GM21717 (cell line): ENCODE measurements around the gene PACS1.
A peak's percentile ranks its signal among the peaks of the same experiment; 100 is the strongest.

Source experiments
- ATAC-seq: cut with Tn5 transposase; IDR thresholded peaks from one replicate; pipeline ENCODE4 v1.9.1; 2021; ENCODE audit warnings: mild to moderate bottlenecking, moderate library complexity; ENCODE audit not compliant: unreplicated experiment

Gene PACS1

DNA sequence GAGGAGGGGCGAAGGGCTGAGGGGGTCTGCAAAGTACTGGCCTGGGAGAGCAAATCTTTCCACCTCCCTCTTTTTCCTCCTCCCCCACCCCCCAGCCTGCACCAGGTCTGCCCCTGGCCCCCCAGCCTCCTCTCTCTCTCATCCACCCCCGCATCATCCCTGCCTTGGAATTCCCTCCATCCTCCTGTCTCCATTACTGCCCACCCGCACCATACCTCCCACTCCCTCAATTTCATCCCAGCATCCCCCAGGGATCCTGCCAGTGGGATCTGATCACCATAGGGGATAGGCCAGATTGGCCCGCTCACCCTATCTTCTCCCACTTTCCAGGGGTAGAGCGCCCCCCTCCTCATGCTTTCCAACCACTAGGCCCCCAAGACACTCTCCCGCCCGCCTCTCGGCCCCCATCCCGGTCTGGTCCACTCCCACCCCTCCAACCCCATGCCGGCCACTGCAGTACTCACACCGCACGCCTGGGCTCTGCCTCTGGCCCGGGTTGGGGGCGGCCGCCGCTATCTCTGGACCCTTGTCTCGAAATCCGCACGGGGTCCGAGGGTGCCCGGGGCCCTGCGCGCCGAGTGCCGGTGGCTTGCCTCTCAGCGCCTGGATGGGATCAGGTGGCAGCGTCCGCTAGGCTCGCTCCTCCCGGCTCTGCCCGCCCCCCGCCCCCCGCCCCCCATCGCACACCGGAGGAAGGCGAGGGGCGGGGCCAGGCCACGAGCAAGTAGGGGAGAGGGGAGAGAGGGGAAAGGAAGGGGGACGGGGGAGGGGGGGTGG lies 21.3 kb upstream of the PACS1 start, which contains the start of gene GAL3ST3:
TSS of gene GAL3ST3 (minus strand) at position 615 of the 777 bp plus-strand sequence. CDS start 3,746 bp downstream, outside the sequence.
- no peak for ATAC-seq

DNA sequence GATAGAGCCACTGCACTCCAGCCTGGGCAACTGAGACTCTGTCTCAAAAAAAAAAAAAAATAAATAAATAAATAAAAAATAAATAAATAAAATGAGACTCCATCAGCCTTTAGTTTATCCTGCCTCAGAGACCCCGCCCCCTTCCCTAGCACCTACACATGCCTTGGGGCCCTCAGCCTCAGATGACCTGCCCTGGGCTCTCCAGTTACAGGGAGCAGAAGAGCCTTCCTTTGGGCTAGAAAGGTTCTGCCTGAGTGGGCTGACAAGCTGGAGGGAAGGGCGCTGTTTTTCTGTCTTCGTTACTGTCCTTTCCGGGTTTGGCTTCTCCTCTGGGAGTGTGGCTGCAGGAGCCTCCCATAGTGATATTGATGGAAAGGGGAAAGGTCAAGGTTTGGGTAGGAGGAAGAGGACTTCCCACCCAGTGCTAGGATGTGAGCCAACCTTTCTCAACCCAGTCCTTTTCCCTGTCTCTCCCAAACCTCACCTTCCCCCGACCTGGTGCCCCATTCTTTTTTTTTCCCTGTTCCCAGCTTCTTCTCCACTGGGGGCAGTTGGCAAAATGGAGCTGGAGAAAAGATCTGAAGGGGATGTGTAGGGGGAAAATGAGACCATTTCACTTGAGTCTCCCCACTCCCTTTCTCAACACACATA lies 19.4 kb upstream of the PACS1 start:
- ATAC-seq, result no peak

DNA sequence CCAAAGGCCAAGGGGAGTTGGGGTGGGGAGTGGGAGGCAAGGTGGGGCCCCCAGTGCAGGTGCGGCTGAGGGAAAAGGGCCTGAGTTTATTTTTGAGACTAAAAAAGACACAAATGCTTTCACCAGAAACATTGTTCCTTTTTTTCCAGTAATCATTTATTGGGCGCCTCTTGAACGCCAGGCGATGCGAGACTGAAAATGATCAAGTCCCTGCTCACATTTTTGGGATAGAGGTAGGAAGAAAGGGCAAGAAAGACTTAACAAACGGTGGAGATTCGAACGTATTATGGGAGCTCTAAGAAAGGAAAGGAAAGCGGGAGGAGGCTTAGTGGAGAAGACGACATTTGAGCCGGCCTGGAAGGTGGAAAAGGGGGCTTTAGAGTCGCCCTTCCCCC lies 18.7 kb upstream of the PACS1 start:
- ATAC-seq, result no peak

DNA sequence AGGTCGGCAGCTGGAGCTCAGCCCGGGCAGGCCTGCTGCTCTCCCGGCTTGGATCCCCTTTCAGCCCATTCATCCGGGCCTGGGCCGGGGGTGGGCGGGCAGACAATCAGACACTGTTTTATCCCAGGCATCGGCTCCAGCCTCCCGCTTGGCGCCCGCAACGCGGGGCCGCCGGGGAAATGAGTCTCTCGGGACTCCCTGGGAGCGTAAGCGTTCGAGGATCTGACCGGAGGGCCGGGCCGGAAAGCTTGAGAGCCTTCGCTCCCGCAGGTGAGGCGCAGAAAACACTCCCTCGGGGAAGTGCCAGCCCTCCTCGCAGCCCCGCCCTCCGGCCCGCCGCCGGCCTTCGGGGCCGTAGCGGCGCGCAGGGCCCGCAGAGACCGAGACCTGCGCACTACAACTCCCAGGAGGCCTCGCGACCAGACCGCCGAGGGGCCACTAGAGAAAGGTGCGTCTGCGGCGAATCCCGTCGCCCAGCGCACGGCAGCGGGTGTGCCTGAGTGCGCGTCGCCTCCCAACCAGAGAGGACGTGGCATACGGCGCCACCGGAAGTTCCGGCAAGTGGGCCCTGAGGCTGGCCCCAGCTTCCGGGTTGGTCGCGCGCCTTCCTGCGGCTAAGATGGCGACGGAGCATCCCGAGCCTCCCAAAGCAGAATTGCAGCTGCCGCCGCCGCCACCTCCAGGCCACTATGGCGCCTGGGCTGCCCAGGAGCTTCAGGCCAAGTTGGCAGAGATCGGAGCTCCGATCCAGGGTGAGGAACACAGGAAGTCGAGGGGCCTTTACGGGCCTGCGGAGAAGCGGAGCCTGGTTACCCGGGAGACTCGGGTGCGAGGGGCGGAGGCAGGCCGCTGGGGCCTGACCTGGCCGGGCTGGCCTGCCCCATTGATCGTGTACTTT lies 18.1 kb upstream of the PACS1 start, which contains the start of gene SF3B2:
TSS of gene SF3B2 (plus strand) at position 599 of the 898 bp plus-strand sequence. CDS start at position 620, 21 bp downstream.
- ATAC-seq, result peak; percentile 79

DNA sequence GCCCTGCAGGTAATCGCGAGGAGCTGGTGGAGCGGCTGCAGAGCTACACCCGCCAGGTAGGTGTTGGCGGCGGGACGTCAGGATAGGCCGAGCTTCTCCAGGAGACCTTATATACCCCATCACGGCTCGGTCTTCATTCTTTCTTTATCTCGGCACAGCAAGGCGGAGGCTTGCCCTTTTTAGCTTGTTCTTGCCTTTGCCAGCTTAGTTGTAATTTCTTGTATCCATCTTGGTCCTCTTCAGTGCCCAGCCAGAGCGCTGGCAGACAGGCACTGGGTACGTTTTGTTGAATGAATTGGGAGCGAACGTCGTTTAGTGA lies 17.4 kb upstream of the PACS1 start:
- ATAC-seq, result no peak

DNA sequence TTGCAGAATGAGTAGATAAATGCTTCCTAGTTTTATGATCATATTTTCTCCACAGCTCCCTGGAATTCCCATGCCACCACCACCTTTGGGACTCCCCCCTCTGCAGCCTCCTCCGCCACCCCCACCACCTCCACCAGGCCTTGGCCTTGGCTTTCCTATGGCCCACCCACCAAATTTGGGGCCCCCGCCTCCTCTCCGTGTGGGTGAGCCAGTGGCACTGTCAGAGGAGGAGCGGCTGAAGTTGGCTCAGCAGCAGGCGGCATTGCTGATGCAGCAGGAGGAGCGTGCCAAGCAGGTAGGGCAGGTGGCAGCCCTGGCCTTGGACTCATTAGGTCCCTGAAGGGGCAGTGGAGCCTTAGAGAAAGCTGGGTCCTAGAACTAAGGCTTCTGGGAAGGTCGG lies 15.1 kb upstream of the PACS1 start:
- ATAC-seq, result no peak

DNA sequence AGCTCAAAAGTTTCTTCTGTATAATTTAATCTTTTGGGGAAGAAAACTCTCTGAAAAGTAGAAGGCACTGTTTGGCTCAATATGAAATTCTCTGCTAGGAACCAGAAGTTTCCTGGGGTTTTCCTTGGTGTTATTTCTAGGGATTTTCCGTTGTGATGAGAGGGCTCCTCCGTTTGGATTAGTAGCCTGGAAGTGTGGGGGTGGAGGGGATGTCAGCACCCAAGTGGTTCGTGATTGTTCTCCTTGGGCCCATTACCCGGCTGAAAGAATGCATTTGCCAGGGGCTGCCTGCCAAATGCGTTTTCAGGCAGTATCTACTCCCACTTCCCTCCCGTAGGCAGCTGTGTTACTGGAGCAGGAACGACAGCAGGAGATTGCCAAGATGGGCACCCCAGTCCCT lies 13.6 kb upstream of the PACS1 start:
- no peak for ATAC-seq

DNA sequence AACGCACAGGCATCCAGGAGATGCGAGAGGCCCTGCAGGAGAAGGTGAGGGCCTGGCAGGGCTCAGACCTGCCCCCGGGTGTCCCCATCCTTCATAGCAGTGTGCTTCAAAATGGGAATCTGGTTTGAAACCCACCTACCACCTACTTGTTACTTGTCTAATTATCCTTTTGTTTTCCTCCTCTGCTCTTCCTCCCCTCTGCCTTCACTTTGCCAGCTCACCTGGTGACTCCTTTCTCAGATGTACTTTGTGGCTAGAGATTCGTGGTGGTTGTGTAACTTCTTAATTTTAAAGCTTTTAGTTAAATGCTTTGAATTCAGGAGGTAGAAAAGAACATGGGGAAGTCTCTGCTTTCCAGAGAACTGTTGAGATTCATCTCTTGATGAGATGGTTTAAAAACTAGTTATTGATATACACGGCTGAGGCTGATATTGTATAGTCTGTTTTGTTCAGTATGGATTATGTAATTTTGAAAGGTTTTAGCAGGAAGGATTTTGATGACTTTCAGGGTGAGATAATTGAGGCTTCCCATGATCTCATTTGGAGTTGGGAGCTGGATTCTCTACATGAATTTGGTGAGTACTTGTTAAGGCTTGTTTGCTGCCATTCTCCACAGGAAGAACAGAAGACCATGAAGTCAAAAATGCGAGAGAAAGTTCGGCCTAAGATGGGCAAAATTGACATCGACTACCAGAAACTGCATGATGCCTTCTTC lies 9.9 kb upstream of the PACS1 start:
- ATAC-seq, result no peak

DNA sequence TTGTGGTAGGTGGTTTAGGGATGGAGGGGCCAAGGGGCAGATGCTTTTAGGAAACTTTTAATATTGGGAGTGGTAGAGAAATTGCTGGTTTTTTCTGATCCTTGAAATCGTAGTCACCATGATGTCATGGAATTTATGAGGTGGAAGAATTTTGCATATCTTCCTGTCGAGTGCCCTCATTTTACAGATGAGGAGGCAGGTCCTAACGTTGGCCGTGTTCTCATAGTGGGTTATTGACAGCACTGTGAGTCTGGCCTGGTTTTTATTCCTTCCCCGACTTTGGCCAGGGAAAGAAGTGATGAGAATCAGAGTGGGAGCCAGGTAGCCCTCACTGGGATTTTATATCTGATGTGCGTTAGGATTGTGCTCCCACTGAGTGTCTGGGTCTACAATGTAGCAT lies 8.8 kb upstream of the PACS1 start:
- ATAC-seq, result no peak

DNA sequence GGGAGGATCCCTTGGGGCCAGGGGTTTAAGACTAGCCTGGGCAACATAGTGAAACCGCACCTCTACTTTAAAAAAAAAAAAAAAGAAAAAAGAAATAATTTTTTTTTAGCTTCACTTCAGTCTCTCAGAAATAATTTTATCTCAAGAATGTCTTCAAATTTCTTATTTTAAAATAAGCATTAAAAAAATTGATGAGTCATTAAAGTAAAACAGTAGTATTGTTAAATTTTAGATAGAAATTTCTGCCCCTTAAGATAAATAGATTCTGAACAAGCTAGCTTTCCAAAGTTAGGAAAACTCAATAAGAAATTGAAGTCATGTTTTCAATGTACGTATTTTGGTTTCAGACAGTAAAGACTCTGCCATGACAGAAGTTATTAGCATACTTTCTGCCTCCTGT lies 7.7 kb upstream of the PACS1 start:
- ATAC-seq, result no peak

DNA sequence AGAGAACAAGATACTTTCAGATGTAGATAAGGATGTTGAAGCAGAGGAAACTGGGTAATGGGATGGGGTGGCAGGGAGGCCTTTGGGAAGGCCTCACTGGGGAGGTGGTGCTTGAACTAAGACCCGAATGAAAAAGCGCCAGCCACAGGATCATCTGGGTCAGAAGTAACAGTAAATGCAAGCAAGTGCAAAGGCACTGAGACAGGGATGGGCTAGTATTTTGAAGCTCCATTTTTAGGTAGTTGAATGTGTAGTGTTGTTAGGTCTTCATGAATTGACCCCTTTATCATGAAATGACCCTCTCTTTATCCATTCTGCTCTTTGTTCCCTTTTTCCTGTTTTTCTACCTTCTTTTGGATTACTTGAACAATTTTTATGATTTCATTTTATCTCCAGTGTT lies 6.2 kb upstream of the PACS1 start:
- no peak for ATAC-seq

DNA sequence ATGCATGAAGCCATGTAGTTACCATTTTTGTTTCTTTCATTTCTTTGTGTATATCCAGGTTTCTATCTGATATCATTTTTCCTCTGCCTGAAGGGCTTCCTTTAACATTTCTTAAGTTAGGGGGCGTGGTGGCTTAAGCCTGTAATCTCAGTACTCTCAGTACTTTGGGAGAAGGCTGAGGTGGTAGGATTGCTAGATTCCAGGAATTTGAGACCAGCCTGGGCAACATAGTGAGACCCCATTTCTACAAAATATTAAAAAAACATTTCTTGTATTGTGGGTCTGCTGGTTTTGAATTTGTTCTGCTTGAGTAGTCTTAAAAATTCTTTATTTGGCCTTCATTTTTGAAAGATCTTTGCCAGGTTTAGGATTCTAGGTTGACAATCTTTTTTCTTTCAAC lies 5.5 kb upstream of the PACS1 start:
- no peak for ATAC-seq

DNA sequence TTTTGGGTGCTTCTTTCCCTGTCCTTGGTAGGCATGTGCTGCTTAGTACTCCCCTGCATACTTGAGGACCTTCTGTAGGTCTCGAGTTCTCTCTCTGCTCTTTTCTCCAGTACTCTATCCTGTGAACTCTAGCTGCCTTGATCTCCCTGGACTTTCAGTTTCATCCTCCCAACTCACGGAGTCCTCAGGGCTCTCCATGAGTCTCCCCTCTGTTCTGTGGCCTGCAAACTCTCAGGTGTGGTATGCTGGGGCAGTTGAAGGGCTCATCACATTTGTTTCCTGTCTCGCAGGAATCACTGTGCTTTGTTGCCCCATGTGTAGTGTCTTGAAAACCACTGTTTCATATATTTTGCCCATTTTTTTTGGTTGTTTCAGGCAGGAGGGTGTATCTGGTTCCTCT lies 3.3 kb upstream of the PACS1 start:
- ATAC-seq, result no peak

DNA sequence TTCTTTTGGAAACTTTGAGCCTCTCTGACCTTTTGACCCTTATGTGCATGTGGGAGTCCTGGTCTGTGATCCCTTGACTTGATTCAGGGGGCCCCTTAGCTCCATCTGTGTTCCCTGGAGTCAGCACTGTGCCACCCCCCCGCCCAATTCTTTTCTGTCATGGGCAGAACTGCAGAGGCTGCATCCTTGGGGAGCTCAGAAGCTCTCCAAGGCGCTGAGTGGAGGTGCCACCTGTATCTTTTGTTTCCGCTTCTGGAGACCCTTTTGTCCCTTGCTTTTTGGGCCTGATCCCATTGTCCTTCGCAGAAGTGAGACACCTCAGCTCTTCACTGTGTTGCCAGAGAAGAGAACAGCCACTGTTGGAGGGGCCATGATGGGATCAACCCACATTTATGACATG lies 2.4 kb upstream of the PACS1 start:
- ATAC-seq, result no peak

DNA sequence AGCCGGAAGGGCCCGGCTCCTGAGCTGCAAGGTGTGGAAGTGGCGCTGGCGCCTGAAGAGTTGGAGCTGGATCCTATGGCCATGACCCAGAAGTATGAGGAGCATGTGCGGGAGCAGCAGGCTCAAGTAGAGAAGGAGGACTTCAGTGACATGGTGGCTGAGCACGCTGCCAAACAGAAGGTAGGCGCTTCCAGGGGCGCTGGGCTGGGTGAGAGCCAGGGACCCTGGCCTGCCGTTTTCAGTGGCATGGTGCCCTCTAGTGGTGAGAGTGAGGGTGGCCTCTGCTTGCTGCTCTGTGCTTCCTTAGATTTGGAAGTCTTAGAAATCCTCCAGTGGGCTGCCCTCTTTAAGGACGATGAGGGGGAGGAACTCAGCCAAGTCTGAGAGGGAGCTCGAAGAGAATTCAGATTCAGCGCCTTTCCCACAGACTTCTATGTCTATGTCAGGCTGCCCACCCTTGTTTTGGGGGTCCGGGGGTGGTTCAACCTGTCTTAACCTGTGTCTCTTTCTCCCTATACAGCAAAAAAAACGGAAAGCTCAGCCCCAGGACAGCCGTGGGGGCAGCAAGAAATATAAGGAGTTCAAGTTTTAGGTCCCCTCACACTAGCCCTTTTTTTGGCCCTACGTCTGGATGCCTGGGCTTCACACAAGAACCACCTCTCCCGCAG lies 1.8 kb upstream of the PACS1 start:
- ATAC-seq, result no peak

DNA sequence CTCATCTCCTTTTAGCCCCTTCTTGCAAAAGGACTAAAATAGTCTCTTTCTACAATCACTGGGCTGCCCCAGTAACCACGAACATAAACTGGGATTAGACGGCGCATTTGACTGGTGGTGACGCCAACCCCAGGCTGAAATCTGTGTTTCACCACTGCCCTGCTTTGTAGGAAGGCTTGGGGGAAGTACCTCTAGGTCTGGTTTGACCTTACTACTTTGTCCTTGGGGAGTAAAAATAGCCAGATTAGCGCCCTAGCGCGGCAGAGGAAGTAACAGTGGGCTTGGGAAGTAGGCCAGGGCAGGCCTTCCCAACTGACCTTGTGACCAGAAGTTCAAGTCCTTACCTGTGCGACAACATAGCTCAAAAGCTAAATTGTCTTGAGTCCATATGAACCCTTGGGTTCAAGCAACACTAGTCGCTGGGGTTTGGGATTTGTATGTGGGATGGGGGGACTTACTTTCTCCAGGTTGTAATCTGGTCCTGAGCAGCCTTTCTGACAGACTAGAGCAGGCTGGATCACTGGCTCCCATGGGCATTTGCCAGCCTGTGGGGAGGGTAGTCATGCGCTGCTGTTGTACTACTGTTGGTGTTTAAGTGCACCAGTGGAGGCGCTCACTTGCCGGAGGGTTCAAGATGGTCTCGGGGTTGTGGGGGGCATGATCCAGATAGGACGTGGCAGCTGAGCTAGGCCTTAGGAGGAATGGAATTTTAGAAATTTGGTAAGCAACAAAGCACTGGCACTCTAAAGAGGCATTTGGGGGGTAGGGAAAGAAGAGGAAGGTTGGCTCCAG lies 953 bp upstream of the PACS1 start:
- no peak for ATAC-seq

DNA sequence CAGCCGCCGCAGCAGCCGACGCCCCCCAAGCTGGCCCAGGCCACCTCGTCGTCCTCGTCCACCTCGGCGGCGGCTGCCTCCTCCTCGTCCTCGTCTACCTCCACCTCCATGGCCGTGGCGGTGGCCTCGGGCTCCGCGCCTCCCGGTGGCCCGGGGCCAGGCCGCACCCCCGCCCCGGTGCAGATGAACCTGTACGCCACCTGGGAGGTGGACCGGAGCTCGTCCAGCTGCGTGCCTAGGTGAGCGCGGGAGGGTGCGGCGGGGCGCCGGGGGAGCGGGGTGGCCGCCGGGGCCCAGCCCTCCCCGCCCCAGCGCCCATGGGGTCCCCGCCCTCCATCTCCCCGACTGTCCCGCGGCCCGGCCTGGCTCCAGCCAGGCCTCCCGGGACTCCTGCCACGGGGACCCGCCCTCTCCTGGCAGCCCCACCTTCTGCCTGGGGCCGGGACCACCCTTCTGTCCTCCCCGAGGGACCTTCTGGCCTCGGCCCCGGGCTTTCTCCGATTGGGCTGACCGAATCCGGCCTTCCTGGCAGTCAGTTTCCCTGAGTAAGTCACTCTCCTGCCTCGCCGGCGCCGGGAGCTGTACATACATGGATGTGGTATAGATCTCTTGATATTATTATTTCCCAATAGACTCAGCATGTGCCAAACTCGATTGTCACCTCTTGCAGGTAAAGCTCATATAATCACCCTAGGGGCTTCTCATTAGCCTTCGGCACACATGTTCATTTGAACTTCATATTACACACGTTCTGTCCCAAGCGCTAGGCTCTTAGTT lies 720 bp downstream of the PACS1 start:
- no peak for ATAC-seq

DNA sequence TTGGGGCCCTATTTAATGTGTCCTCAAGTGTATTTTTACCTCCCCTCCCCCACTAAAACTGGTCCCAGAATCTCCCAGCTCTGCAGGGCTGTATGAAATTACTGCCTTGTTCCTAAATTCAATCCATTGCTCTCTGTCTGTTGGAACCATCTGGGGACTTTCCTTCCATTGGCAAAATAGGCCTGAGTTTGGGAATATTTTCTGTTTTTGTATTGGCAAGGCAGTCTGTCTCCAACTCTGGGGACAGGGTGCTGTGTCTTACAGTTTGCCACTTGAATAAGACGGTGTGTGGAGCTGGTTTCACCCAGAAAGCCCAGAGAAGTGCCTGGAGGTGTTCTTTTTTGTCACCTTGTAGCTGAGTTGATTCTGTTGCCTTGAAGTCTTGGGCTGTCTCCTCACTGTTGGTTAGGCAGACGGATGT lies 1.3 kb downstream of the PACS1 start:
- ATAC-seq, result no peak

DNA sequence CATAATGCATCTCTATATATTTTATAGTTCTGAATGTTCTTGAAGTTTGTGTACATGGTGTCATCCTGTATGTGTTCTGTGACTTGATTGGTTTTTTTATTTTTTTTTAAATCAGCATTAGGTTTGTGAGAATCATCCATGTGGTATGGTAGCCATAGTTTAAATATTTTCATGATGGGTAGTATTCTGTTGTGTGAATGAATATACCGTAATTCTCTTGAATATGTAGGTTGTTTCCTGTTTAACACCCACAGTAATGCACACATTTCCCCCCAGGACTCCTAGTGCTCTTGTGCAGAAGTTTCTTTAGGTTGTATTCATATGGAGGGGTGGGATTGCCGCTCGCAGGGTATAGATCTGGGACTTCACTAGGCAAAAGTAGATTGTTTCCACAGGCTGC lies 2.0 kb downstream of the PACS1 start:
- no peak for ATAC-seq
